GM19043 (cell line): Measurements from ENCODE around the gene QPRT.
"Not testable (repeated sequence)": the region's sequence is repeated elsewhere in the genome, so short reads cannot be mapped to it uniquely, and the experiment has no call there.

ENCODE experiments used
- ATAC-seq: cut with Tn5 transposase; IDR thresholded peaks from one replicate; pipeline ENCODE4 v1.9.1; 2021; ENCODE audit warnings: low read depth; ENCODE audit not compliant: unreplicated experiment

QPRT gene

DNA sequence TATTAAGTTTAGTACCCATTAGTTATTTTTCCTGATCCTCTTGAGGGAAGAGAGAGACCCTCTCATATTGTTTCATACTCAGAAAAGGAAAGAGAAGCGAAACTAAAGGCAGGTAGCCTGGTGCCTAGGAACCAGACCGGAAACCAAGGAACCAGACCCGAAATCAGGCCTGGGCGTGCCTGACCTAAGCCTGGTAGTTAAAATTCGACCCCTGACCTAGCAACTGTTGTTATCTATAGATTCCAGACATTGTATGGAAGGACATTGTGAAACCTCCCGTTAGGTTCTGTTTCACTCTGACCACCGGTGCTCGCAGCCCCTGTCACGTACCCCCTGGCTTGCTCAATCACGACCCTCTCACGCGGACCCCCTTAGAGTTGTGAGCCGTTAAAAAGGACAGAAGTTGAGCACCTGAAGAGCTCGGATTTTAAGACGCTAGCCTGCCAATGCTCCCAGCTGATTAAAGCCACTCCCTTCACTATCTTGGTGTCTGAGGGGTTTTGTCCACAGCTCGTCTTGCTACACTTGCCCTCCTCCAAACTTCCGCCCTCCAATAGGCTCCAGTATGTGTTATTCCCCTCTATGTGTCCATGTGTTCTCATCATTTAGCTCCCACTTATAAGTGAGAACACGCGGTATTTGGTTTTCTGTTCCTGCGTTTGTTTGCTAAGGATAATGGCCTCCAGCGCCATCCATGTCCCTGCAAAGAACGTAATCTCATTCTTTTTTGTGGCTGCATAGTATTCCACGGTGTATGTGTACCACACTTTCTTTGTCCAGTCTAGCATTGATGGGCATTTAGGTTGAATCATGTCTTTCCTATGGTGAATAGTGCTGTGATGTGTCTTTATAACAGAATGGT is 10.7 kb downstream of the QPRT start:
- ATAC-seq, result not testable (repeated sequence)

GRCh38 chr16:29692606-29693005 is 13.6 kb downstream of the QPRT start:
- not testable (repeated sequence) for ATAC-seq

- ATAC-seq, result no peak
Measured at GRCh38 chr16:29694384-29695195, 15.6 kb downstream of the QPRT start.

- not testable (repeated sequence) for ATAC-seq
Measured at GRCh38 chr16:29695675-29696074, 16.7 kb downstream of the QPRT start.

GRCh38 chr16:29696881-29697331 is 17.9 kb downstream of the QPRT start:
- ATAC-seq, result no peak

GRCh38 chr16:29697391-29697790 is 18.4 kb downstream of the QPRT start:
- ATAC-seq, result no peak

DNA sequence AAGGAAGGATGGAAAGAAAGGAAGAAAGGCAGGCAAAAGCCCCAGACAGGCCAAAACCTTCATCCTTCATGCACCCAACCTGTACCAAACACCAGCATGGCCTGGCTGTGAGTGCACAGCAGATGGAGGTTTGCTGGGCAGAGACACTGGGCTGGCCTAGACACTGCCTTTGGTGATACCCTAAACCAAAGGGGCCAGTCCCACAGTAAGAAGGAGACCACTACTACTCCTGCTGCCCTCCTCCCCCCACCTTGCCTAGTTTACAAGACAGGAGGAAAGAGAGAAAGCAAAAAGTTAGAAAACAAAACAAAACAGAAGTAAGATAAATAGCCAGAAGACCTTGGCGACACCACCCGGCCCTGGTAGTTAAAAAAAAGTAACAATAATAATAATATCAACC is 19.1 kb downstream of the QPRT start:
- ATAC-seq, result no peak

DNA sequence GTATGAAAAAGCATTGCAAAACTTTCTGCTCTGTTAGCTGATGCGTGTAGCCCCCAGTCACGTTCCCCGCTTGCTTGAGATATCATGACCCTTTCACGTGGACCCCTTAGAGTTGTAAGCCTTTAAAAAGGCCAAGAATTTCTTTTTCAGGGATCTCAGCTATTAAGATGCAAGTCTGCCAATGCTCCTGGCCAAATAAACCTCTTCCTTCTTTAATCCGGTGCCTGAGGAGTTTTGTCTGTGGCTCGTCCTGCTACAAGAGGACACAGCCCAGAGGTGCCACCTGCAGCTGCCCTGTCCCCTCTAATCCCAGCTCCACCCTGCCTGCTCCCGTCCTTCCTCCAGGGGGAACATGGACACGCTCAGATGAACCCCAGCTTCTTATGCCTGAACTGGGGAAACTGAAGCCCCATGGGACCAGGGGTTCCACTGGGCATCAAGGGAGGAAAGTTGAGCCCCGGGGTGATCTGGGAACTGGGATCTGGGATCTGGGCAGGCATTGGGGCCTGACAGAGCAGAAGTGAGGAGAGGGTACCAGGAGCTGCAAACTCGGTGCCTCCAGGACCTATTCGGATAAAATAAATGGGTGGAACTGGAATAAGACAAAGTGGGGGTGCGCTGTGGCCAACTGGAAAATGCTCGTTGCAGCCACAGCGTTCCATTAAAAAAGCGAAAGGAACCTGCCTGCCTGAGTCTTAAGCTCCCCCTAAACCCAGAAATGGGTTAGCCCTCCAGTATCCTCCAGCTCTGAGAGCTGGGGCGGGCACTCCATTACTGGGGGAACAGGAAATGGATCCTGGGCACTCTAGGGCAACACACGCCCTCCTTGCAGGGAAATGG is 19.7 kb downstream of the QPRT start:
- ATAC-seq, result no peak

DNA sequence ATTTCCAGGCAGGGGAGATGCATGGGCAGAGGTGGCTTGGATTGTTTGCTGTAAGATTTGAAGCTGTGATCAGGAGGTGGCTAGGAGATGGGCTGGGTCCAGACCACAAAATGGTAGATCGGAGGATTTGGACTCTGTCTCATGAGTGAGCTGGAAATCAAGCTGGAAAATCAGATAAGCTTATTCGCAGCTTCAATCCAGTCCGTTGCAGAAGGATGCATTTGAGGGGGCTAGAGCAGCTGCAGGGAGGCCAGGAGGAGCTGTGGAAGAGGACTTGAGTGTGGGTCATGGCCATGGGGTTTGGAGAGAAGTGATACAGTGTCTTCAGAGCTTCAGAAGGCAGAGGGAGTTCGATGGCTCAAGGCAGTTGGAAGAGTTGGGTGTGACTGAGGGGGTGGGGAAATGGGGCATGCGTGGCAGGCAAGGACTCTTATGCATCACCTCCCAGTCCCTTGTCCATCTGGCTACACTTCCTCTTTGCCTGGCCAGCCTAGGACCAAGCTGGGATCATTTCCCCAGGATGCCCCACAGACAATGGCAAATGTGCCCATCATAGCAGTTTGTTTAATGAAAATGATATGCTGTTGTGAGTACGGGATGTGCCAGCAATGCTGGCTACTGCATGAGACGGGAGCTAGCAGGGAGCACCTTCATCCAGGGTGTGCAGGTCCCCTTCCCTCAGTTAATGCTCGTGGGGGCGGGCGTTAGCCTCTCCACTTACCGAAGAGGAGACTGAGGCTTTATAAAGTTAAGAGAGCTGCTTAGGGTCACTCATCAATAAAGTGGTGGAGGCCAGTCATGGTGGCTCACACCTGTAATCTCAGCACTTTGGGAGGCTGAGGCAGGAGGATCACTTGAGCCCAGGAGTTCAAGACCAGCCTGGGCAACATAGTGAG is 20.6 kb downstream of the QPRT start:
- no peak for ATAC-seq

GRCh38 chr16:29700253-29700987 is 21.4 kb downstream of the QPRT start:
- no peak for ATAC-seq

DNA sequence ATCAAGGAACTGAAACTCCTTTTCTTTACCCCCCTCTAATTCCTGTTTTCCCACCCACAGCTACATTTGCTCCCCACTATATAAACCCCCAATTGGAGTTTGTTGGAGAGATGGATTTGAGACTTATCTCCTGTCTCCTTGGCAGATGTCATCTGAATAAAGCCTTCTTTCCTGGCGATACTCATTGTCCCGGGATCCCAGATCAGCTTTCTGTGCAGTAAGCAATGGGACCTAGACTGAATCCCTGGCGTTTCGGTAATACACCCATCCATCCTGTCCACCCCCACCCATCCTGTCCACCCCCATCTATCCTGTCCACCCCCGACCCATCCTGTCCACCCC is 22.2 kb downstream of the QPRT start:
- ATAC-seq, result no peak

GRCh38 chr16:29702269-29702668 is 23.3 kb downstream of the QPRT start:
- ATAC-seq, result peak; percentile 32

- no peak for ATAC-seq
Measured at GRCh38 chr16:29705030-29705429, 26.1 kb downstream of the QPRT start.

GRCh38 chr16:29707160-29707559 is 28.2 kb downstream of the QPRT start:
- not testable (repeated sequence) for ATAC-seq

GRCh38 chr16:29708917-29709600 is 30.1 kb downstream of the QPRT start:
- ATAC-seq, result no peak

- ATAC-seq, result not testable (repeated sequence)
Measured at GRCh38 chr16:29709657-29710056, 30.7 kb downstream of the QPRT start.

DNA sequence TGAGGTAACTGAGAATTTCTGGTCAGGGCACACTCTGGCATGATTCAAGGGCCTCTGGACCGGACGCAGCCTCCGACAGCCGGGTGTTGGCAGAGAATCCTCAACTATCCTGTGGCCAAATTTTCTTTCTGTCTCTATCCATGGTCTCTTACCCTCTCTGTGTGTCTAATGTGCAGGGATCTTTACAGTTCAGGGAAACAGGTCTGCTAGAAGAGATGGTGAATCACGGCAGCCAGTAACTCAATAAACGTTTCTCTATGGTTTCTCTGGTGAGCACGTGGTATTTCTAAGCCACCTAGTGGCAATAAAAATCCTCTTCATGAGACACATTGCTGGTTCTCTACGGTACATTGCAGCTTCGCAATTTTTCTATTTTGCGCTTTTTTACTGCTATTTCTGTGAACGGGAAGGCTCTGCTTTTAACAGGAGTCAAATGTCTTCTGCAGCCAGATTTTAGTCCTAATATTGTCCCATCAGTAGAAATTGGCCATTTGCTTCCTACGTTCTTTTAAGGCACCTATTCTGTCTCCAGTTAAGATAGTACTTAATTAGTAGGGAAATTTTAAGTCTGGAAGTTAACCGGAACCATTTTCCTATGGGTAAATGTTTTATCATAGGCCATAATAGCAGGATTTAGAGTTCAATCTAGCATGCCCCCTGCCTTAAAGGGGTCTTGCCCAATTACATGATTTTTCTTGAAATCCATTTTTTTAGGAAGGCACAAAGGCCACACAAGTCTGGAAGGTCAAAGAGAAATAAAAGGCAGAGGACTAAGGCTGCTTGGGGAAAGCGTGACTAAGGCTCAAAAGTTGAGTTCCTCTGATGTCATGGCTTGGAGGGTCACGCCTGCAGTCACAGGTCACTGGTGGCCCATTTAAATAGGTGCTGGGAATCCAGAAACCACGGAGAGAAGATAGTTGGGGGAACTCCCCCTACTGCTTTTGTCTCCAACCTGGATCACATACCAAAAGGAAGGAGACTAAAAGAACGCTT is 31.5 kb downstream of the QPRT start:
- no peak for ATAC-seq
